ENCODE results near the gene KCND2. TPM values are rescaled to one million over a fixed set of nuclear protein-coding genes. Genes with fewer than 3 reads are reported as not detected.

KCND2 gene
- polyA plus RNA-seq, 2 of the 4 experiments (the other 2 are of a cell fraction): 0.01 TPM; not detected in 1

GRCh38 chr7:120334475-120334874 lies 61.5 kb downstream of the KCND2 start:
- Histone ChIP-seq H3K4me3 (no peak overlapping the region), H3K4me1 (no peaks in the 10 kb centered on the region), H3K9me3 (no peaks in the 10 kb centered on the region), H3K27ac (no peak overlapping the region), H3K4me2 (no peak overlapping the region)
- ChIA-PET POLR2A (no interaction called here), CTCF (no interaction called here)
- FAIRE-seq (no peak), ATAC-seq (no peak), DNase-seq (ENCODE audit: low read depth in 1 of 2, low spot score in 1 of 2) (no peak)
- WGBS (ENCODE audit: missing lambda C conversion rate): 5% methylated on average over 1 of the region's 1 CpG
- TF ChIP-seq TFCP2L1 (CRISPR knock-in tag; IDR thresholded peaks at IDR 0.05) (no peak), E2F6 (IDR thresholded peaks at IDR 0.05; ENCODE audit: borderline replicate concordance, low read depth) (no peak), BHLHE40 (IDR thresholded peaks at IDR 0.05; ENCODE audit: low read depth, low read length) (no peak), HOXB13 (CRISPR knock-in tag; IDR thresholded peaks at IDR 0.05; ENCODE audit: low read depth) (no peak), ESRRA (IDR thresholded peaks at IDR 0.05; ENCODE audit: borderline replicate concordance, low read length) (no peak), SREBF2 (IDR thresholded peaks at IDR 0.05) (no peak), CHD4 (IDR thresholded peaks at IDR 0.05; ENCODE audit: borderline replicate concordance) (no peak), BCL3 (IDR thresholded peaks at IDR 0.05) (no peak), GATA3 (IDR thresholded peaks at IDR 0.05; ENCODE audit: borderline replicate concordance) (no peak), CEBPB (IDR thresholded peaks at IDR 0.05) (no peak), KDM1A (IDR thresholded peaks at IDR 0.05; ENCODE audit: low read depth) (no peak), MAZ (IDR thresholded peaks at IDR 0.05; ENCODE audit: borderline replicate concordance, low read depth, low read length) (no peak)
- TF ChIP-seq, protein P1, sequence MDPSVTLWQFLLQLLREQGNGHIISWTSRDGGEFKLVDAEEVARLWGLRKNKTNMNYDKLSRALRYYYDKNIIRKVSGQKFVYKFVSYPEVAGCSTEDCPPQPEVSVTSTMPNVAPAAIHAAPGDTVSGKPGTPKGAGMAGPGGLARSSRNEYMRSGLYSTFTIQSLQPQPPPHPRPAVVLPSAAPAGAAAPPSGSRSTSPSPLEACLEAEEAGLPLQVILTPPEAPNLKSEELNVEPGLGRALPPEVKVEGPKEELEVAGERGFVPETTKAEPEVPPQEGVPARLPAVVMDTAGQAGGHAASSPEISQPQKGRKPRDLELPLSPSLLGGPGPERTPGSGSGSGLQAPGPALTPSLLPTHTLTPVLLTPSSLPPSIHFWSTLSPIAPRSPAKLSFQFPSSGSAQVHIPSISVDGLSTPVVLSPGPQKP (IDR thresholded peaks at IDR 0.05; ENCODE audit: low read depth, low read length): no peak
- TF ChIP-seq, protein P2, sequence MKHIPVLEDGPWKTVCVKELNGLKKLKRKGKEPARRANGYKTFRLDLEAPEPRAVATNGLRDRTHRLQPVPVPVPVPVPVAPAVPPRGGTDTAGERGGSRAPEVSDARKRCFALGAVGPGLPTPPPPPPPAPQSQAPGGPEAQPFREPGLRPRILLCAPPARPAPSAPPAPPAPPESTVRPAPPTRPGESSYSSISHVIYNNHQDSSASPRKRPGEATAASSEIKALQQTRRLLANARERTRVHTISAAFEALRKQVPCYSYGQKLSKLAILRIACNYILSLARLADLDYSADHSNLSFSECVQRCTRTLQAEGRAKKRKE (CRISPR knock-in tag; IDR thresholded peaks at IDR 0.05; ENCODE audit: low read depth): no peak

- no peak overlapping the region for H3K27ac ChIP-seq
- H3K4me3 ChIP-seq: no peak overlapping the region
- DNase-seq (ENCODE audit: low read depth in 1 of 2, low spot score in 1 of 2): peak; percentile 1 to 21
- no peak for TF ChIP-seq BHLHE40 (IDR thresholded peaks at IDR 0.05; ENCODE audit: low read depth, low read length)
- TF ChIP-seq RFX5 (IDR thresholded peaks at IDR 0.05): no peak
- no peak for TF ChIP-seq CHD2 (IDR thresholded peaks at IDR 0.05; ENCODE audit: low read length, partially characterized antibody)
- TF ChIP-seq CTCF (IDR thresholded peaks at IDR 0.05): peak; percentile 22; the same call in 2 of the 3 replicates
- ChIA-PET CTCF (no interaction called here), POLR2A (no interaction called here)
- WGBS (ENCODE audit: missing lambda C conversion rate): 0% methylated on average over 1 of the region's 1 CpG
- ATAC-seq: peak; percentile 56 to 80; a peak in 3 of 6 replicates
- FAIRE-seq: no peak
- H3K4me1 ChIP-seq: no peaks in the 10 kb centered on the region
- H3K9me3 ChIP-seq: no peaks in the 10 kb centered on the region
- no peak overlapping the region for H3K4me2 ChIP-seq
Observed at GRCh38 chr7:120337308-120337907, 64.4 kb downstream of the KCND2 start.

- POLR2A ChIA-PET: no interaction called here
- Histone ChIP-seq H3K4me2 (no peak overlapping the region), H3K27ac (no peak overlapping the region), H3K9me3 (no peaks in the 10 kb centered on the region), H3K4me1 (no peaks in the 10 kb centered on the region), H3K4me3 (no peak overlapping the region)
- WGBS (ENCODE audit: missing lambda C conversion rate): 17% methylated on average over 5 of the region's 5 CpGs
- no peak for DNase-seq (ENCODE audit: low read depth in 1 of 2, low spot score in 1 of 2)
- no peak for ATAC-seq
- FAIRE-seq: no peak
- CTCF ChIA-PET: interaction anchor here (0.6 to 0.9 kb wide), 2 partner anchors 12 to 1891 kb away, joined by 3 to 4 read pairs; no protein-coding TSS in a partner anchor
- TF ChIP-seq CTCF (IDR thresholded peaks at IDR 0.05) (no peak), CBX2 (IDR thresholded peaks at IDR 0.05; ENCODE audit: borderline replicate concordance, low read depth) (no peak), ZSCAN20 (CRISPR knock-in tag; IDR thresholded peaks at IDR 0.05) (no peak), ZFP36 (IDR thresholded peaks at IDR 0.05; ENCODE audit: borderline replicate concordance, partially characterized antibody) (no peak), E2F6 (IDR thresholded peaks at IDR 0.05; ENCODE audit: borderline replicate concordance, low read depth) (no peak), TFCP2L1 (CRISPR knock-in tag; IDR thresholded peaks at IDR 0.05) (no peak), EHMT2 (IDR thresholded peaks at IDR 0.05; ENCODE audit: low read depth) (no peak), ZNF302 (CRISPR knock-in tag; IDR thresholded peaks at IDR 0.05) (no peak), PHF8 (IDR thresholded peaks at IDR 0.05; ENCODE audit: borderline replicate concordance, low read depth) (no peak), CHD4 (IDR thresholded peaks at IDR 0.05; ENCODE audit: borderline replicate concordance) (no peak), HOXA7 (CRISPR knock-in tag; IDR thresholded peaks at IDR 0.05) (no peak)
Observed at GRCh38 chr7:120344276-120344675, 71.3 kb downstream of the KCND2 start.
